ENCODE results near the gene PCDHGA4.
"Not testable (repeated sequence)": the region's sequence is repeated elsewhere in the genome, so short reads cannot be mapped to it uniquely, and the experiment has no call there.

The PCDHGA4 gene

DNA sequence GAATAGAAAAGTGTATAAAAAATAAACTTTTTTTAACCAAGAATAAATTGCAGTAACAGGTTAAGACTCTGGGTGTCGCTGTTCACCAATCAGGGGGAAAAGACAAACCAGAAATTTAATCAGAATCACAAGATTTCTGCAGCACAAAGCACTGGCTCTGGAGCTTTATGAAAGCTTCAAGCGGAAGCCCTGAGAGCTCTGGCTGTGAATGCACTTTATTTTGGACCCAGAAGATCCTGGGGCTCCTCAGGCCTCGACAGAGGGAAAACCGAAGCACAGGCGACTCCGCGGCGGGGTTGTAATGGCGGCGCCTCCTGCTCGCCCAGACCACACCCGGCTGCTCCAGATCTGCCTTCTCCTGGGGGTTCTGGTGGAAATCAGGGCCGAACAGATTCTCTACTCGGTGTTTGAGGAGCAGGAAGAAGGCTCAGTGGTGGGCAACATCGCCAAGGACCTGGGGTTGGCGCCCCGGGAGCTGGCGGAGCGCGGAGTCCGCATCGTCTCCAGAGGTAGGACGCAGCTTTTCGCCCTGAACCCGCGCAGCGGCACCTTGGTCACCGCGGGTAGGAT lies at the start of gene PCDHGA4:
Gene PCDHGA4 (plus strand): TSS at position 122 of the 570 bp plus-strand sequence. CDS start 87 bp downstream, at position 209.
- no peak for DNase-seq (ENCODE audit: low read depth)

DNA sequence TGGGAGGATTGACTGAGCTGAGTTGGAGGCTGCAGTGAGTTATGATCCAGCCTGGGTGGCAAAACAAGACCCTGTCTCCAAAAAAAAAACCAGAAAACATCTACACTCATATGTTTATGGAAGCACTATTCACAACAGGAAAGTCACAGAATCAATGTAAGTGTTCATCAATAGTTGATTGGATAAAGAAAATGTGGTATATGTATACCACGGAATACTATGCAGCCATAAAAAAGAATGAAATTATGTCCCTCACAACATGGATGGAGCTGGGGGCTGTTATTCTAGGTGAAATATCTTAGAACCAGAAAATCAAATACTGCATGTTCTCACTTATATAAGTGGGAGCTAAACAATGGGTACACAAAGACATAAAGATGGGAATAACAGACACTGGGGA lies 48.2 kb upstream of the PCDHGA4 start:
- no peak for DNase-seq (ENCODE audit: low read depth)

DNA sequence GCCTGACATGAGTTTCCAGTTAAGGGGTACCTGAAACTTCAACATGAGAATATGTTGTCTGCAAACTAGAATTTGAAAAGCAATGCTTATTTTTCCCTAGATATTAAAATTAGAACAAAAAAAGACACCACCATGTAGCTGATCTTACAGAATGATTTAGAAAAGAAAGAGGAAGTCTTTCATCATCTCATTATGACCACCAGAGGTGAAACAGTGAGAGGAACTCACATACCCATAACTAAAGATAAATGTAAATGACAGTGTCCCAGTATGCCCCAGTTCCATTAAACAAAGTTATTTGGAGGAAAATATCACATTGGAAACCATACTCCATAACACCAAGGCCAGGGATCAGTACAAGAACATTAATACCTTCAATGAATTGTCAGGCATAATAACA lies 41.1 kb upstream of the PCDHGA4 start:
- DNase-seq (ENCODE audit: low read depth) = no peak

DNA sequence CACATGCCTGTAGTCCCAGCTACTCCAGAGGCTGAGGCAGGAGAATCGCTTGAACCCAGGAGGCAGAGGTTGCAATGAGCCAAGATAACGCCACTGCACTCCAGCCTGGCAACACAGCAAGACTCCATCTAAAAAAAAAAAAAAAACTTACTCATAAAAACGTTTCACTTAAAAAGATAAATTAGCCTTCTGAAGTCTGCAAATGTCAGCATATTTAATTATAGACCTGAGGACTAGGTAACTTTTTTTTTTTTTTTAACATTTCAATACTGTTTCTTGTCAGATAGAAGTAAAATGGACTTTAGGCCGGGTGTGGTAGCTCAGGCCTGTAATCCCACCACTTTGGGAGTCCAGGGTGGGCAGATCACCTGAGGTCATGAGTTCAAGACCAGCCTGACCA lies 37.9 kb upstream of the PCDHGA4 start:
- not testable (repeated sequence) for DNase-seq (ENCODE audit: low read depth)

GRCh38 chr5:141319202-141319601 lies 35.6 kb upstream of the PCDHGA4 start:
- DNase-seq (ENCODE audit: low read depth) = no peak

- DNase-seq (ENCODE audit: low read depth) = no peak
Observed at GRCh38 chr5:141319699-141320098, 35.1 kb upstream of the PCDHGA4 start.

DNA sequence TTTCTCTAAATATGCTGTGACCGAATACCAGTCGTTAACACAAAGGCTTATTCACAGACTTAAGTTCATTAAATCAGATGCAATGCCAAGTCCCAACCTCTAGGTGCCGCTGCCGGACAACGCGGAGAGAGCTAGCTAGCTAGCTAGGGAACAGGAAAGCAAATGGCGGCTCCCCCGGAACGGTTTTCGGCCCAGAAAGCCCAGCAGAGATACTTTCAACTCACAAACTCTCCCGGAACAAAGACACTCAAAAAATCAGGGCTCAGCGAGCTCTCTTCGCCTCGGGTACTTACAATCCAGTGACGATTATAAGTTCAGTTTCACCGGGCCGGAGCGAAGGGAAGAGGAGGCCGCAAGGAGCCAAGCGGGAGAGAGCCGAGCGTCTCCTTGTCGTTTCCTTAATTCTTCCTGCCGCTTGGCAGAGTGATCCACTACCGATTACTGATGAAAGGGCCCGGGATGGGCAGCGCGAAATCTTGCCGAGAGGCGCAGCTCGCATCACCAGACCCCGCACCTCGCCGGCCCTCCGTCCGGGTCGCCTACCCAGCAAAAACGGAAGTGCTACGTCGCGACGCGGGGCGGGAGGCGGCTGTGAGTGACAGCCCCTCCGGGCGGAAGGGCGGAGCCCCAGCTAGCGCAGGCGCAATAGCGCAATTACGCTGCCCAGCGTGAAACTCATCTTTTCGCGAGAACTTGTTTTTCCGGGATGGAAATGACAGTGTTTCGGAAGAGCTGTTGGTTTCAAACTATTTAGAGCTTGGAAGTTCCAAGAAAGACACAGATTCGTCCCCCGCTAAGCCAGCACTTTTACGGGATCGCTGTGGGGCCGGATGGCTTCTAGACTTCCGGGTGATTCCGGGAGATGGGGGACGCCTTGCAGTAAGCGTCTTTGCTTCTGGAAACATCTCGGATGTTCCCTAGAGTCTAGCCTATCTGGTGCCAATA lies 34.3 kb upstream of the PCDHGA4 start, which contains the start of gene TAF7:
Gene TAF7 (minus strand): TSS at position 560 of the 945 bp plus-strand sequence. CDS start 740 bp downstream, outside the sequence.
- peak; percentile 88 for DNase-seq (ENCODE audit: low read depth)

GRCh38 chr5:141322261-141322660 lies 32.6 kb upstream of the PCDHGA4 start:
- DNase-seq (ENCODE audit: low read depth) = no peak

GRCh38 chr5:141326088-141326854 lies 28.6 kb upstream of the PCDHGA4 start:
- peak; percentile 50 for DNase-seq (ENCODE audit: low read depth)

- DNase-seq (ENCODE audit: low read depth) = no peak
Observed at GRCh38 chr5:141328231-141328630, 26.6 kb upstream of the PCDHGA4 start.

DNA sequence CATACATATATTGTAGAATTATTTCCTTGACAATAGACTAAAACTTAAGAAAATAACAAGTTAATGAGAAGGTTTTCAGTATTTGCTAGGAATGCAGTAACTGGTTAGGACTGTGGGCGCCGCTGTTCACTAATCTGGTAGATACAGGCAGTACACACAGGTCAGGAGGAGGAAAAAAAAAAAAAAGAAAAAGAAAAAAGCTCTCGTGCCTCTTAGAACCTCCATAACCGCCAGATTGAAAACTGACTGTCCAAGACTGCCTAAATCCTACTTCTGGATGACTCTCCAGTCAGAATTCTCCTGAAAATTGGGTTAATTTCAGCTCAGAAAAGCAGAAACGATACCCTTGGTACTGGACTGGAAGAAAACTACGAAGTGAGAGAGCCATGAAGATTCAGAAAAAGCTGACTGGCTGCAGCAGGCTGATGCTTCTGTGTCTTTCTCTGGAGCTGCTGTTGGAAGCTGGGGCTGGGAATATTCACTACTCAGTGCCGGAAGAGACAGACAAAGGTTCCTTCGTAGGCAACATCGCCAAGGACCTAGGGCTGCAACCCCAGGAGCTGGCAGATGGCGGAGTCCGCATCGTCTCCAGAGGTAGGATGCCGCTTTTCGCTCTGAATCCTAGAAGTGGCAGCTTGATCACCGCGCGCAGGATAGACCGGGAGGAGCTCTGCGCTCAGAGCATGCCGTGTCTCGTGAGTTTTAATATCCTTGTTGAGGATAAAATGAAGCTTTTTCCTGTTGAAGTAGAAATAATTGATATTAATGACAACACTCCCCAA lies 24.3 kb upstream of the PCDHGA4 start, which contains the start of gene PCDHGA1:
Gene PCDHGA1 (plus strand): TSS at position 216 of the 782 bp plus-strand sequence.
- no peak for DNase-seq (ENCODE audit: low read depth)

- DNase-seq (ENCODE audit: low read depth) = not testable (repeated sequence)
Observed at GRCh38 chr5:141332571-141332970, 22.2 kb upstream of the PCDHGA4 start.

- no peak for DNase-seq (ENCODE audit: low read depth)
Observed at GRCh38 chr5:141338538-141339306, 16.1 kb upstream of the PCDHGA4 start, which contains the start of gene PCDHGA2. Gene PCDHGA2, plus strand, starts transcription at chr5:141338760.

DNA sequence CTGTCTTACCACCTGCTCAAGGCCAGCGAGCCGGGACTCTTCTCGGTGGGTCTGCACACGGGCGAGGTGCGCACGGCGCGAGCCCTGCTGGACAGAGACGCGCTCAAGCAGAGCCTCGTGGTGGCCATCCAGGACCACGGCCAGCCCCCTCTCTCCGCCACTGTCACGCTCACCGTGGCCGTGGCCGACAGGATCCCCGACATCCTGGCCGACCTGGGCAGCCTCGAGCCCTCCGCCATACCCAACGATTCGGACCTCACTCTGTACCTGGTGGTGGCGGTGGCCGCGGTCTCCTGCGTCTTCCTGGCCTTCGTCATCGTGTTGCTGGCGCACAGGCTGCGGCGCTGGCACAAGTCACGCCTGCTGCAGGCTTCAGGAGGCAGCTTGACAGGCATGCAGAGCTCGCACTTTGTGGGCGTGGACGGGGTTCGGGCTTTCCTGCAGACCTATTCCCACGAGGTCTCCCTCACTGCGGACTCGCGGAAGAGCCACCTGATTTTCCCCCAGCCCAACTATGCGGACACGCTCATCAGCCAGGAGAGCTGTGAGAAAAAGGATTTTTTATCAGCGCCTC lies 14.0 kb upstream of the PCDHGA4 start:
- not testable (repeated sequence) for DNase-seq (ENCODE audit: low read depth)

GRCh38 chr5:141342773-141343172 lies 12.0 kb upstream of the PCDHGA4 start:
- DNase-seq (ENCODE audit: low read depth) = no peak

DNA sequence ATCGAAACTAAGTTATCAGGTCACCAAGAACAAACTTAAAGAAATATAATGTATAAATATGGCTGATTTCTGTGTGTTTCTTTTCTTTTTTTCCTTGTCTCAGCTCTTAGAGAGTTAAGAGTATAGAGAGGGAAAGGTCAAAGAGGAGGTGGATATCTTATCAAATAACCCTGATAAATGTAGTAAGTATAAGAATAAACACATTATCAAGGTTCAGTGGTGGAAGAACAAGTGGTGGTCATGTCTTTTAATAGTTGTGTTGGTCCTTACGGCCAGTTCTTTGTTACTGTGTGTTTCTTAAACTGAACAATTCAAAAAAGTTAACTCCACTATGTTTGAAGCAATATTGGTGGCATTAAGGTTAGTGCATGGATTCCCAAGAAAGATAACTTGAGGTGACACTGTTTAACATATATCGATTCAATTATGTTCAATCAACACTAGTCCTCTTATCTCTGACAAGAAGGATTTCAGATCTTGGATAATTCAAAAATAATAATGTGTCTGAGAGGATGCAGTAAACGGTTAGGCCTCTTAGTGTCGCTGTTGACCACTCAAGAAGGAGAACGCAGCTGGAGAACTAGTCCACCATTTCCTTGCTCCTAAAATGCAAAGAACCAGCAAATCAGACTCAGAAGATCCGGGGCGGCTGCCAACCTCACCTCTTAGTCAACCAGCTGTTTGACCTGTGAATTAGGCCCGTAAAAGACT lies 11.4 kb upstream of the PCDHGA4 start, which contains the start of gene PCDHGA3:
Gene PCDHGA3 (plus strand): TSS at position 588 of the 711 bp plus-strand sequence. CDS start 205 bp downstream, outside the sequence.
- DNase-seq (ENCODE audit: low read depth) = no peak

GRCh38 chr5:141343953-141344463 lies 10.8 kb upstream of the PCDHGA4 start:
- no peak for DNase-seq (ENCODE audit: low read depth)

DNA sequence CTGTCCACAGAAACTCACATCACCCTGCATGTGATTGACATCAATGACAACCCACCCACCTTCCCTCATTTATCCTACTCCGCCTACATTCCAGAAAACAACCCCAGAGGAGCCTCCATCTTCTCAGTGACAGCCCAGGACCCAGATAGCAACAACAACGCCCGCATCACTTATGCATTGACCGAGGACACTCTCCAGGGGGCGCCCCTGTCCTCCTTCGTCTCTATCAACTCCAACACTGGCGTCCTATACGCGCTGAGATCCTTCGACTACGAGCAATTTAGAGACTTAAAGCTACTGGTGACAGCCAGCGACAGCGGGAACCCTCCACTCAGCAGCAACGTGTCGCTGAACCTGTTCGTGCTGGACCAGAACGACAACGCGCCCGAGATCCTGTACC lies 9.5 kb upstream of the PCDHGA4 start:
- no peak for DNase-seq (ENCODE audit: low read depth)

- not testable (repeated sequence) for DNase-seq (ENCODE audit: low read depth)
Observed at GRCh38 chr5:141346017-141346416, 8.8 kb upstream of the PCDHGA4 start.

All from activated T-cell treated with anti-CD3 and anti-CD28 coated beads for 1 hour (primary cell).